Choroid plexus epithelial cell (primary cell): ENCODE measurements around the gene TAL1.

Experiments
- DNase-seq: peaks from one replicate; pipeline ENCODE4 v3.0.0-alpha.2; 2010; ENCODE audit warnings: low read depth
- H3K4me3 ChIP-seq: 2 replicates; pipeline ENCODE4 v1.5.1; 2011; ENCODE audit warnings: low read depth, mild to moderate bottlenecking, control low read depth, low read length, moderate library complexity
- CTCF ChIP-seq: conservative IDR thresholded peaks from 2 replicates; pipeline ENCODE4 v1.5.1; 2011; ENCODE audit warnings: low read depth, mild to moderate bottlenecking, control low read depth, inconsistent platforms, low read length, moderate library complexity

TAL1 gene

GRCh38 chr1:47229031-47229885 is 2.8 kb downstream of the TAL1 start:
- no peak for DNase-seq
- no peak for TF ChIP-seq CTCF
- H3K4me3 ChIP-seq, result no peak overlapping the region

- no peak overlapping the region for H3K4me3 ChIP-seq
- no peak for TF ChIP-seq CTCF
- DNase-seq, result no peak
Measured at GRCh38 chr1:47228644-47229030, 3.4 kb downstream of the TAL1 start.

- H3K4me3 ChIP-seq, result no peak overlapping the region
- TF ChIP-seq CTCF, result no peak
- DNase-seq, result no peak
Measured at GRCh38 chr1:47227341-47228232, 4.4 kb downstream of the TAL1 start.

- DNase-seq, result no peak
- TF ChIP-seq CTCF, result no peak
- H3K4me3 ChIP-seq, result no peak overlapping the region
Measured at GRCh38 chr1:47226839-47227215, 5.2 kb downstream of the TAL1 start.

- H3K4me3 ChIP-seq, result no peak overlapping the region
- TF ChIP-seq CTCF, result no peak
- no peak for DNase-seq
Measured at GRCh38 chr1:47226121-47226838, 5.7 kb downstream of the TAL1 start.

- DNase-seq, result no peak
- TF ChIP-seq CTCF, result no peak
- no peak overlapping the region for H3K4me3 ChIP-seq
Measured at GRCh38 chr1:47225430-47226100, 6.5 kb downstream of the TAL1 start.
